Neural cell (in vitro differentiated cells): ENCODE data around the gene GNAL.

Source experiments
- CTCF ChIP-seq: fragments of 450-650 bp; IDR thresholded peaks from 2 replicates; pipeline ENCODE4 v1.5.1; 2014; ENCODE audit warnings: antibody characterized with exemption, mild to moderate bottlenecking, moderate library complexity; ENCODE audit not compliant: poor library complexity, severe bottlenecking
- EP300 ChIP-seq: fragments of 450-650 bp; conservative IDR thresholded peaks from 2 replicates; pipeline ENCODE4 v1.6.1; 2014; ENCODE audit warnings: antibody characterized with exemption, mild to moderate bottlenecking, moderate library complexity; ENCODE audit not compliant: poor library complexity, severe bottlenecking
- EZH2 ChIP-seq: fragments of 200-600, 300-800 bp; shearing (Covaris generic), sonication (generic); IDR thresholded peaks from 2 replicates; pipeline ENCODE4 v1.6.1; 2014; ENCODE audit warnings: antibody characterized with exemption, low read length, borderline replicate concordance, mild to moderate bottlenecking; ENCODE audit not compliant: insufficient read depth, poor library complexity, severe bottlenecking
- SMC3 ChIP-seq: fragments of 450-650 bp; conservative IDR thresholded peaks from 2 replicates; pipeline ENCODE4 v1.6.1; 2014; ENCODE audit warnings: antibody characterized with exemption, mild to moderate bottlenecking, moderate library complexity; ENCODE audit not compliant: poor library complexity
- TAF1 ChIP-seq: IDR thresholded peaks from 2 replicates; pipeline ENCODE4 v1.6.1; 2012; ENCODE audit warnings: low read depth

GRCh38 chr18:11819938-11820337 lies 130.9 kb downstream of the GNAL start:
- TF ChIP-seq CTCF = no peak
- TF ChIP-seq SMC3 = no peak
- no peak for TF ChIP-seq EZH2
- TF ChIP-seq EP300 = no peak
- no peak for TF ChIP-seq TAF1
